GM19043 (cell line): ENCODE data around the gene STK24.
A peak's percentile ranks its signal among the peaks of the same experiment; 100 is the strongest.

Experiments used
- ATAC-seq: cut with Tn5 transposase; IDR thresholded peaks from one replicate; pipeline ENCODE4 v1.9.1; 2021; ENCODE audit warnings: low read depth; ENCODE audit not compliant: unreplicated experiment

The STK24 gene

DNA sequence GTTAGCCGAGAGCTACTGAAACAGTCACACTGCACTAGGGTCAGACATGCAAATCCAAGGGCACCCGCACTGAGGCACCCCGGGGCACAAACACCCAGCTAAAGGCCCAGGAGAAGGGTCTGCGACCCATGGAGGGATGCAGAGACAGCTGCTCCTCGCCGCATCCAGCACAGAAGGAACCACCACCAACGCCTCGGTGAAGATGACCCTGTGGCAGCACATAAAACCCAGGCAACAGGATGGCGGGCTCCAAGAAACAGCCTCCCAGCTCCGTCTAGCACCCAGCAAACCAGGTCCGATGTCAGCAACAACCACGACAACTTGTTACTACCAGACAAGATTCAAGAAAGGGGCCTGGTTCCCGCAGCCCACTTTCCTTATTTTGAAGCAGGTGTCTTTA is 82.1 kb downstream of the STK24 start:
- ATAC-seq = no peak

- no peak for ATAC-seq
These were observed 83.7 kb downstream of the STK24 start for GRCh38 chr13:98493042-98493712.

DNA sequence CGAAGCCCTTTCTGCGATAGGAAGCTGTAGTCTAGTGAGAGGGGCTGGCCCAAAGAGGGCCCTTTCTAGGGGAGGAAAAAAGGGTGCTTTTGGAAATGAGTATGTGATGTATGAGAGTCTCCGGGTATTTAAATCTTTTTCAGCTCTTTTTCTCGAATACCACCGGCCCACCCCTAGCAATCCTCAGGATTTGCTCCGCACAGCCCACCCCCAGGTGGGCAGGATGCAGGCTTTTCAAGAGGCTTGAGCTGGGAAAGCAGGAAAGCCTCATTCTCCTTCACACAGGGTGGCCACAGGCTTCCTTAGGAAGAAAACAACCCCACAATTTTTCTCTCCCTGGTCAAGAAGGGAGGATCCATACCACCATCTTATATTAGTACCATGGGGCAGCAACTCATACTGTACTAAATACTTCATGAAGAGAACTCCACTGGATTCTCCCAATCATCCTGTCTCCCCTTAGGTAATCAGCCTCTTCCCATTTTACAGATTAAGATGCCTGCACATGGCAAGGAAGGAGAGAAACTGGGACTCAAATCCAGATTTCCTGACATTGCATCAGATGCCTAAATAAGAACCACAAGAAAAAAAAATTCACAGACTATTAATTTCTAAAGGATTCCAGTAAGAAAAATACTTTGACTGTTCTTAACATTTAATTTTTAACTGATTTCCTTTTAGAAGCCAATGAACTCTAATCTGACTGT is 84.4 kb downstream of the STK24 start:
- ATAC-seq = no peak

DNA sequence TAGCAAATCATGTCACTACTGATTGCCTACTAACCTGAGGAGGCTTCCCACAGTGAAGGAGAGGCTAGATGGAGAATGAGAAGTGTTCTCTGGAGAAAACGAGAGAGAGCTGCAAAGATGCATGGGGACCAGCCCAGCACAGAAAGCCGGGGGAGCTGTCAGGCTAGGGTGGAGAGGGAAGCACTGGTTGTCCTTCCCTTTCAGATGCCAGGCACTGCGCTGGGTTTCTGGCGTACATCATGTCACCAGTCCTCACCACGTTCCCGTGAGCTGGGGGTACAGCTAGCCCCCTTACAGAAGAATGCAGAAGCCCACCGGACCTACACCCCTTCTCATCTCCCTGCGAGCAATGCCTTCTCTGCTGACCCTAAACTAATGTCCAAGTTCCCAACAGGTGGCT is 86.0 kb downstream of the STK24 start:
- ATAC-seq = no peak

DNA sequence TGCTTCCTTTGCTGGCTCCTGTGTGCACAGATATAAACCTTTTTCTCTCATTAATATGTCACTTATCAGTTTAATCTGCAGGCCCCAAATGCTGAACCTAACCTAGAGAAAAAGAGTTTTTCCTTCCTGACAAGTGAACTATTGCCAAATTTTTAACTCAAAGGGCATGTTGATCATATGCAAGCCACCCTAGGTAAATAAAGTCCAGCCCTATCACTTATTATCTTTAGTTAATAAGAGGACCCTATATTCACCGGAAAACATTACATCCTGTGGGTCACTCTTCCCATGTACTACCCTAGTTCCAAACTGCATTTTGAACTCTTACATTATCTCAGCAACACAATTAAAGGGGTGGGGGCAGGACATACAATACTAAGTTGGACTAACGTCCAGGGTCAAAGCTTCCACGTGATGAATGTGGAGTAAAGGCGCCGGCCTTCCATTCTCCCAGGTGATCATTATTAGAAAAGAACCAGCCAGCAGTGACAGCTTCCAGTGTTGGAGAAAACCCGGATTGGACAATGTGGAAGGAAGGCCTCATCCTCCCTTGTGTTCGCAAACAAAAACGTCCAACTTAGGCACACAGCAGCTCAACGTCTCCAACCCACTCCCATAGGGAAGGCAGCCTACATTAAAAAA is 86.6 kb downstream of the STK24 start:
- ATAC-seq = no peak

GRCh38 chr13:98489446-98490194 is 87.3 kb downstream of the STK24 start:
- ATAC-seq = no peak

DNA sequence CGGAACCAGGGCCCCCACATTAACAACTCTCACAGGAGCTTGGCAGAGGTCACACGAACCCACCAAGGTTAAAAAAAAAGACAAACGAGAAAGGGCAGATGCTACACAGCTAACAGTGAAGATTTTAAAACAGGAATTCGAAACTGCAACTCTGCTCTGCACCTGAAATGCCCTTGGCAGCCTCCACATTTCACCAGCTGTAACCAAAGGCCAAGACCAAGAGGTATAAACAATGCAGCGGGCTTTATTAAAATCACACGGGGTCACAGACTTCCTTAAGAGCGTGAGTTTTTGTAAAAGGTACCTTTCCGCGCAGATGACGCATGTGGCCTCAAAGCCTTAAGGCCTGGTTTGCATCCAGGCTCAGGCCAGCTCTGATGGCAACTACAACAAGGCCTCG is 88.2 kb downstream of the STK24 start:
- ATAC-seq = peak; percentile 46

DNA sequence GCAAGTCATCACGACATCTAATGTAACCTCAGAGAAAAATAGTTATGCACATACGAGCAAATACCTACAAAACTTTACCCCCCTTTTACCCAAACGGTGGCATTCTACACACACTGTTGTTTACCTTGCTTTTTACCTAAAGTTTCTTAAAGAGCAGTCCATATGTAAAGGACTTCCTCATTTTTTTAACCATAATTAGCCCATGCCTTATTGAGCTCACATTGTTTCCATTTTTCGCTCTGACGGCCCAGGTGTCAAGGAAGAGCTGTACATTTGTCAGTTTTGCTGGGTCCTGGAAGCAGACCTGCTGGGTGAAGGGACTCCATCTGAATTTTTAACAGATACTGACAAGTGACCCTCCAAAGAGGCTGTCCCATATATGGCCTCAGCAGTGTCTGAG is 89.4 kb downstream of the STK24 start:
- ATAC-seq = no peak

DNA sequence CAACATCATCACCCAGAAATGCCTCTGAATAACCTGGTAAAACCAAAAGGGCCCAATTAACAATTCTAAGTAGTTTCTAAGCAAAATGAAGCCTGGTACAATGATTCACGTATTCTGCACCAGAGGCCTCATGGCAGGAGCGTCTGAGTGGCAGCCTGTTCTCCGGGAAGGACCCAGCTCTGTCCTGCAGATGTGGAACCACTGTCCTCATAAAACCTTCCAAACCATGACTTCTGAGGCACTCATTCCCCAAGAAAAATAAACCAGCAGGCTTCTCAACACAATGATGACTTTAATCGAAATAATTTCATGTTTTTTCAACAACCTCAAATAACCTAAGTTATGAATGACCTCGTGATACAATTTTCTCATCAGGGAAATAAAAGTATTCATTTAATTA is 89.9 kb downstream of the STK24 start:
- ATAC-seq = no peak

- no peak for ATAC-seq
These were observed 90.5 kb downstream of the STK24 start for GRCh38 chr13:98486412-98486811.

DNA sequence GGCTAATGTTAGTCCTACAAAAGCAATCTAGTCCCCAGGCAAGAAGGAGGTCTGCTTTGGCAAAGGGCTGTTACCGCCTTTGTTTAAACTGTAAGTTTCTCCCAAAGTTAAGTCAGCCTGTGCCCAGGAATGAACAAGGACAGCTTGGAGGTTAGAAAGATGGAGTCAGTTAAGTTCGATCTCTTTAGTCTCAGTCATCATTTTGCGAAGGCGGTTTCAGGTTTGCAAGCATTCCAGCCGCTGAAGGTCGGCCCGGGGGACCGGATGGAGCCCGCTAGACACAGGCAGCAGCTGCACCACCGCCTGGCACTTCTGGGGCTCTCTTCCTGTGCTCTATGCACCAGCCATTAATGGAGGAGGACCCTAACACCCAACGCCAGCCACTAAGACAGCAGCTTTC is 91.3 kb downstream of the STK24 start:
- ATAC-seq = no peak

DNA sequence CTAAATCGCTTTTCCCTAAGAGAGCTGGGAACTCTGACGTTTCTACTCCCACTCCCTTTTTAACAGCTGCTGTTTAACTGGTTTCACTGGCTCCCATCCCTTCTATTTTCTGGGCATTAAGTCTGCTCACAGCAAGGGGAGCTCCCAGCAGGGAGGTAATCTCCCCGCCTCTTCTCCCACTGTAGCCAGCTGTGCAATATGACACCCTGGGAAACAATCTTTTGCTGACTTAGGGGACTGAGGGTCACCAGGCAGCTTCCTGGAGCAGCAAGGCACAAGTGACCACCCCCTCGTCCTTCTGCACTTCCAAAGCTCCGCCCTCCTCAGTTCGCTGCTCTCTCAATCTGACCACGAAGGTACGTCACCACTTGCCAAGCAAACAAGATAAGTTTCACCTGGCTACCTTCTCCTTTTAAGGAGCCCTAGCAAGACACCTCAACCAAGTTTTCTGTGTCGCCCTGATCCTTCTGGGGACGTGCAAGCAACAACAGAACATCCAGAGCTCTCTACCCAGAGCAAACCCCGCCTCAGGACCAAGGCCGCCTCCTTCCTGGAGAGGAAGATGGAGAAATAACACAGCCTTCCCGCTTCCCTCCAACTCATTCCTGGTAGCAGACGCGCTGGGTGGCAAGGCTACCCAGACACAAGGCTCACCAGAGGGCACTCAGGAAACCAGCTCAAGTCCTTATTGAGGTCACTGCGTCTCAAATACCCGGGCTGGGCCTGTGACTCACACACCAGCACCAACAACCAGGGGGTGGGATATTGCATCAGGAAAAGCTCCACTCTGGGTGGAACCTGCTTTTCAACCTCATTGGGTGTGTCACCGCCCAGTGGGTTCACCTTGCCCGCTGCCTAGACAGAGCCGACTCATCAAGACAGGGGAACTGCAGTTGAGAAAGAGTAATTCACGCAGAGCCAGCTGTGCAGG is 92.4 kb downstream of the STK24 start:
- ATAC-seq = peak; percentile 30

DNA sequence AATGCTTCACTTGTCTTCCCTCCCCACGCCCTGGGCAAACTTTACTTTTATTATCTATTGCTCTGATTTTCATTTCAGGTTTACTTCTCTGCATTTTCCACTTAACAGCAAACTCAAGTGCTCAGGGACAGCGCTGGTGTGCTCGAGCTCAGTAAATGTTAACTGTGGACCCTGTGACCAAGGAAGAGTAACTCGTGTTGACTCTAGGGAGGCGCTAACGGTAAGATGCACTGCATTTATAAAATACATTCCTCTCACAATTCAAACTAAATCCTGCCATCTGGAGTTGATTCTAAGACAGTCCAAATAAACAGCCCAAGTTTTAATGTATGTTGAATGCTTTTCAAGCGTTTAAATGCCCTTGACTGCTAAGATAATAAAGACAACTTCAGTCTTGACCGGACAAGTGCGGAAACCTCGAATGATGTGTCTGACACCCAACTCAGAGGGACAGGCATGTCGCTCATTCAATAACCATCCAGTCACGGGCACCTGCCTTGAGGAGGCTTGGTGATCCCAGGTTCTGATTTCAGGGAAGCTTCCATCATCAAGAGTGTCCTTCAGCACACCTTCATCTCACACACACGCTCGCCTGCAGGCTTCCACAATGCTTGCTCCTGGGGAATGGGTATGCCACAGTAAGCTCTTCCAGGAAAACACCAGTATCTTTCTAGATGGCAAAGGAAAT is 93.2 kb downstream of the STK24 start:
- ATAC-seq = no peak

- ATAC-seq = no peak
These were observed 94.1 kb downstream of the STK24 start for GRCh38 chr13:98482476-98483444.

DNA sequence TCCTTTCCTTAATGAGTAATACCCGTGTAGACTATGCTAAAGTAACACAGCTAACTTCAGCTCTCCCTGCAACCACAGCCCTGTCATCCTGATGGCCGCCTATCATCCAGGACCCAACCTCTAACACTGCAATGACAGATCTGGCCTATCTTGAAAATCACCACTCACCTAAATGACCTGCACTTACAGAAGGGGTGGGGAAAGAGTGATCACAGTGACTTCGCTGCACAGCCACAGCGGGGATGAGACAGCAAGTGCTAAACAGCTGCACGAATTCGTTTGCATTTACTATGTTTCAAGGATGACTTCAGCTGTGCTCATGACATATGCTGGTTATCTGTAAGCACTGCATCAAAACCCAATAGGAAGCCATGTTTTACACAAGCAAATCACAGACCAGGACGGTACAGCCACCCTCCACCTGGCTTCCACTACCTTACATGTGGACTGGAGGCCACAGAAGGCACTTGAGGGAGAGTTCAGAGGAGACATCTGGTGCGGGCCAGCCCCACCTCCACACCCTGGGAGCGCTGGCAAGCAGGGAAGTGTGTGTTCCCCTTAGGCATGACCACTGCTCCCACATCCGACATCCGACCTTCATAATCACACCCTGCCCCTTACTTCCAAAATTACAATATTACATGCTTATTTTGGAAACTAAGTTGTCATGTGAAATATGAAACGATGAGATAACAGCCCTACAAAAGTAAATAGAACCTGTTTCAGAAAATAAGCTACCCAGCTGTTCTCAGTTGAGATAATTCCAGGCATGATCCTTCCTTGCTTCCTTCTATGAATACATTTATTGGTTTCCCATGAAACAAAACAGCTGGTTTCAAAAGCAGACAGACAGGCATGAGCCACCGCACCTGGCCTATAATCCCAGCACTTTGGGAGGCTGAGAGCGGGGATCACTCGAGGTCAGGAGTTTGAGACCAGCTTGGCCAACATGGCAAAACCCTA is 95.7 kb downstream of the STK24 start:
- ATAC-seq = no peak

DNA sequence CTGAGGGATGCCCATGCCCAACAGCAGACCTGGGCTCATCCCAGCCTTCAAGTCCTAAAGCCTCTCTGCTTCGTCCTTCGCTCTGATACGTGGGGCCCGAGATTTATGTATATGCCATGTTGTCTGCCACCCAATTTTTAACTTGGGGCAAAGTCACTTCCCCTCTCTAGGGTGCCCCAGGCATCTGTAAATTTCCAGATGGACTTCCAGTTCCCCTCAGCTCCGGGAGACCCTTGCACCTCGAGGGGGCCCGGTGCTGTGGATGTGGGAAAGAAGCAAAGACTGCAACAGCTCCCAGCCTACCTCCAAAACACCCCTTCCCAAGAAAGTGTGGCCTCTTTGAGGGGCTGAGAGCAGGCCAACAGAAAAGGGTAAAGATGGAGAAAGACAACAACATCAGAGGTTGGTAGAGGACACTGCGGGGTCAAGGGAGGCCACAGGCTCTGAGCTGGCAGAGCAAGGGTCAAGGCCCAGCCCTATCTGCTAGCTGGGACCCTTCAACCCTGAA is 97.4 kb downstream of the STK24 start:
- ATAC-seq = no peak
